Mesenchymal stem cell (in vitro differentiated cells and primary cell): ENCODE results near the gene PRDX5. TPM values are rescaled to one million over a fixed set of nuclear protein-coding genes. Genes with fewer than 3 reads are reported as not detected.

Experiments used
- DNase-seq: peaks from one replicate; pipeline ENCODE4 v3.0.0-alpha.2; 2013
- H2AFZ ChIP-seq: one replicate; pipeline ENCODE4 v1.6.1; 2013; ENCODE audit warnings: low read depth, mild to moderate bottlenecking, control low read depth, inconsistent platforms, low read length, moderate library complexity
- H2AK5ac ChIP-seq: 2 replicates; pipeline ENCODE4 v1.6.1; 2013; ENCODE audit warnings: low read length, moderate library complexity, mild to moderate bottlenecking, inconsistent platforms; ENCODE audit not compliant: severe bottlenecking
- H2BK120ac ChIP-seq: one replicate; pipeline ENCODE4 v1.6.1; 2013; ENCODE audit warnings: low read depth, mild to moderate bottlenecking, inconsistent platforms, low read length, moderate library complexity
- H2BK12ac ChIP-seq, 2 experiments: one replicate each; pipeline ENCODE4 v1.6.1; 2013; ENCODE audit warnings: inconsistent platforms in 2 of 2, low read length in 2 of 2, mild to moderate bottlenecking in 2 of 2, moderate library complexity in 2 of 2, control low read depth in 1 of 2
- H2BK15ac ChIP-seq: one replicate; pipeline ENCODE4 v1.6.1; 2013; ENCODE audit warnings: mild to moderate bottlenecking, low read depth, inconsistent platforms; ENCODE audit not compliant: poor library complexity, severe bottlenecking
- H2BK5ac ChIP-seq: 2 replicates; pipeline ENCODE4 v1.6.1; 2013; ENCODE audit warnings: low read depth, mild to moderate bottlenecking, low read length, control low read depth, inconsistent platforms; ENCODE audit not compliant: poor library complexity, severe bottlenecking
- H3K14ac ChIP-seq, 2 experiments: one replicate each; pipeline ENCODE4 v1.6.1; 2013; ENCODE audit warnings: inconsistent platforms in 2 of 2, low read length in 2 of 2, control low read depth in 1 of 2, mild to moderate bottlenecking in 1 of 2, moderate library complexity in 1 of 2
- H3K18ac ChIP-seq, 2 experiments: one replicate each; pipeline ENCODE4 v1.6.1; 2013; ENCODE audit warnings: inconsistent platforms in 2 of 2, low read length in 2 of 2, control low read depth in 1 of 2, low read depth in 1 of 2, mild to moderate bottlenecking in 1 of 2
- H3K23ac ChIP-seq, 2 experiments: one replicate each; pipeline ENCODE4 v1.6.1; 2013; ENCODE audit warnings: inconsistent platforms in 2 of 2, low read length in 2 of 2, mild to moderate bottlenecking in 2 of 2, moderate library complexity in 2 of 2, control low read depth in 1 of 2
- H3K27ac ChIP-seq: 2 replicates; pipeline ENCODE4 v1.5.1; 2013; ENCODE audit warnings: mild to moderate bottlenecking, moderate library complexity, low read length, control low read depth, inconsistent platforms; ENCODE audit not compliant: poor library complexity, severe bottlenecking
- H3K27me3 ChIP-seq, 2 experiments: 2 replicates each; pipeline versions ENCODE4 v1.6.1 to v1.7.0; 2013; ENCODE audit warnings: low read length in 2 of 2, mild to moderate bottlenecking in 2 of 2, moderate library complexity in 2 of 2, control low read depth in 1 of 2, inconsistent platforms in 1 of 2; ENCODE audit not compliant: control insufficient read depth in 1 of 2, insufficient read depth in 1 of 2
- H3K36me3 ChIP-seq, 2 experiments: 2 replicates each; pipeline versions ENCODE4 v1.6.1 to v1.7.0; 2013; ENCODE audit warnings: low read length in 2 of 2, control low read depth in 1 of 2, inconsistent platforms in 1 of 2, low read depth in 1 of 2, mild to moderate bottlenecking in 1 of 2; ENCODE audit not compliant: insufficient read depth in 2 of 2, control insufficient read depth in 1 of 2
- H3K4ac ChIP-seq, 2 experiments: one replicate each; pipeline ENCODE4 v1.6.1; 2013; ENCODE audit warnings: inconsistent platforms in 2 of 2, low read length in 2 of 2, mild to moderate bottlenecking in 2 of 2, moderate library complexity in 2 of 2, control low read depth in 1 of 2, low read depth in 1 of 2
- H3K4me1 ChIP-seq: 2 replicates; pipeline ENCODE4 v1.6.1; 2013; ENCODE audit warnings: low read depth, low read length, control low read depth; ENCODE audit not compliant: control insufficient read depth, insufficient read depth
- H3K4me2 ChIP-seq: 2 replicates; pipeline ENCODE4 v1.6.1; 2013; ENCODE audit warnings: low read length, mild to moderate bottlenecking, inconsistent platforms; ENCODE audit not compliant: poor library complexity, severe bottlenecking
- H3K4me3 ChIP-seq, 2 experiments: 2 replicates each; pipeline versions ENCODE4 v1.5.1 to v1.7.0; 2013; ENCODE audit warnings: low read length in 2 of 2, mild to moderate bottlenecking in 2 of 2, control low read depth in 1 of 2, low read depth in 1 of 2; ENCODE audit not compliant: insufficient read depth in 1 of 2
- H3K79me1 ChIP-seq: replicated peaks from 2 replicates; pipeline ENCODE4 v1.6.1; 2013; ENCODE audit warnings: mild to moderate bottlenecking, control low read depth, low read length, inconsistent platforms; ENCODE audit not compliant: poor library complexity, severe bottlenecking
- H3K9ac ChIP-seq: 2 replicates; pipeline ENCODE4 v1.7.0; 2013; ENCODE audit warnings: mild to moderate bottlenecking, low read length, moderate library complexity
- H3K9me3 ChIP-seq: 2 replicates; pipeline ENCODE4 v1.7.0; 2013; ENCODE audit warnings: mild to moderate bottlenecking, low read length; ENCODE audit not compliant: control insufficient read depth
- H4K8ac ChIP-seq: one replicate; pipeline ENCODE4 v1.6.1; 2013; ENCODE audit warnings: inconsistent platforms, mild to moderate bottlenecking, low read length, moderate library complexity
- H4K91ac ChIP-seq: one replicate; pipeline ENCODE4 v1.6.1; 2013; ENCODE audit warnings: mild to moderate bottlenecking, low read length, inconsistent platforms
- WGBS: methylation state at CpG from one replicate; pipeline ENCODE4 v1.1.7; 2013; ENCODE audit warnings: mixed read lengths; 5-methylcytosine and 5-hydroxymethylcytosine counted together
- polyA plus RNA-seq, 2 experiments: library from polyadenylated mRNA; stranded (reverse); fragments of 200-250 nt; gene quantifications; one replicate each; pipeline ENCODE4 v1.2.3, GENCODE V29; 2013

PRDX5 gene
- 235 TPM for polyA plus RNA-seq (2013, experiment 1 of 2)
- polyA plus RNA-seq (2013, experiment 2 of 2), result 233 TPM

DNA sequence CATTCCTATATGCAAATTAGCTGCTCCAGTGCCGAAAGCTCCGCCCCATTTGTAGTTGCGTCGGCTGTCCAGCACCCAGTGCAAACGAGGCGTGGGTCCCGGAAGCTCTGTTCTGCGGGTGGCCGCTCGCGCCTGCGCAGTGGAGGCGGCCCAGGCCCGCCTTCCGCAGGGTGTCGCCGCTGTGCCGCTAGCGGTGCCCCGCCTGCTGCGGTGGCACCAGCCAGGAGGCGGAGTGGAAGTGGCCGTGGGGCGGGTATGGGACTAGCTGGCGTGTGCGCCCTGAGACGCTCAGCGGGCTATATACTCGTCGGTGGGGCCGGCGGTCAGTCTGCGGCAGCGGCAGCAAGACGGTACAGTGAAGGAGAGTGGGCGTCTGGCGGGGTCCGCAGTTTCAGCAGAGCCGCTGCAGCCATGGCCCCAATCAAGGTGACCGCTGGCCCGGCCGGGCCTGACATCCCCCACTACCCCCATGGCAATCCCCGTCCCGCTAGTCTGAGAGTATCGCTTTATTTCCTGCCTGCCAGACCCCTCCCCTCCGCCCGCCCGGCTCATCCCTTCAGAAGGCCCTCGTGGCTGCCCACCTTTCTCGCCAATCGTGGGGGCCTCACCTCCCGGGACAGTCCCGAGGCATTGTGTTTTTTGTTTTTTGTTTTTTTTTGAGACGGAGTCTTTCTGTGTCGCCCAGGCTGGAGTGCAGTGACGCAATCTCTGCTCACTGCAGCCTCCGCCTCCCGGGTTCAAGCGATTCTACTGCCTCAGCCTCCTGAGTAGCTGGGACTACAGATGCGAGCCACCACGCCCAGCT, at the start of gene PRDX5:
PRDX5 (plus strand) TSS at position 161 of the 805 bp plus-strand sequence; CDS start at position 256, 95 bp downstream.
- Histone ChIP-seq H2AK5ac (peak within 1 kb of the TSS; percentile 62), H3K4ac (peak within 1 kb of the TSS; percentile 94 to 97), H3K9me3 (no peaks in the 10 kb centered on the region), H3K9ac (peak within 1 kb of the TSS; percentile 98), H2BK15ac (peak within 1 kb of the TSS; percentile 94), H3K23ac (peak within 1 kb of the TSS; percentile 12 to 61), H2BK120ac (peak within 1 kb of the TSS; percentile 86), H3K4me3 (peak within 1 kb of the TSS; percentile 89 to 92), H4K8ac (peak within 1 kb of the TSS; percentile 95), H2AFZ (peak within 1 kb of the TSS; percentile 78), H2BK12ac (peak within 1 kb of the TSS; percentile 18 to 42), H3K18ac (peak within 1 kb of the TSS; percentile 91 to 98), H3K27ac (peak within 1 kb of the TSS; percentile 97), H3K4me2 (peak within 1 kb of the TSS; percentile 74), H2BK5ac (peak within 1 kb of the TSS; percentile 93), H3K4me1 (peaks cover 33% of the 10 kb centered on the region), H4K91ac (peak within 1 kb of the TSS; percentile 96), H3K27me3 (no peaks in the 10 kb centered on the region), H3K79me1 (peaks cover 29% of the 10 kb centered on the region), H3K36me3 (peaks cover 48 to 56% of the 10 kb centered on the region in 2 experiments), H3K14ac (peak within 1 kb of the TSS; percentile 43 to 99)
- under 1% methylated on average over 60 of the region's 61 CpGs for WGBS
- DNase-seq, result peak; percentile 97

- peak overlapping the region in 1 of 2 experiments; percentile 52 for H2BK12ac ChIP-seq
- peak overlapping the region; percentile 82 for H2BK5ac ChIP-seq
- peak overlapping the region; percentile 95 for H2BK15ac ChIP-seq
- peak overlapping the region in 1 of 2 experiments; percentile 92 for H3K23ac ChIP-seq
- H3K79me1 ChIP-seq, result peaks cover 14% of the 10 kb centered on the region
- H3K14ac ChIP-seq, result peak overlapping the region in 1 of 2 experiments; percentile 89
- H2AK5ac ChIP-seq, result peak overlapping the region; percentile 62
- peak overlapping the region; percentile 93 to 97 for H3K4ac ChIP-seq
- H3K36me3 ChIP-seq, result peaks cover 28 to 46% of the 10 kb centered on the region in 2 experiments
- peak overlapping the region; percentile 81 for H3K4me2 ChIP-seq
- H3K9me3 ChIP-seq, result no peaks in the 10 kb centered on the region
- H3K27ac ChIP-seq, result peak overlapping the region; percentile 94
- WGBS, result 2% methylated on average over 34 of the region's 34 CpGs
- peak overlapping the region; percentile 70 to 83 for H3K4me3 ChIP-seq
- H3K9ac ChIP-seq, result peak overlapping the region; percentile 96
- H2BK120ac ChIP-seq, result peak overlapping the region; percentile 90
- H2AFZ ChIP-seq, result peak overlapping the region; percentile 18
- DNase-seq, result peak; percentile 67
- peak overlapping the region; percentile 73 to 89 for H3K18ac ChIP-seq
- H4K91ac ChIP-seq, result peak overlapping the region; percentile 98
- peak overlapping the region; percentile 99 for H4K8ac ChIP-seq
- H3K27me3 ChIP-seq, result no peaks in the 10 kb centered on the region
- peaks cover 25% of the 10 kb centered on the region for H3K4me1 ChIP-seq
Measured at GRCh38 chr11:64268893-64269539, 48.9 kb upstream of the PRDX5 start.

DNA sequence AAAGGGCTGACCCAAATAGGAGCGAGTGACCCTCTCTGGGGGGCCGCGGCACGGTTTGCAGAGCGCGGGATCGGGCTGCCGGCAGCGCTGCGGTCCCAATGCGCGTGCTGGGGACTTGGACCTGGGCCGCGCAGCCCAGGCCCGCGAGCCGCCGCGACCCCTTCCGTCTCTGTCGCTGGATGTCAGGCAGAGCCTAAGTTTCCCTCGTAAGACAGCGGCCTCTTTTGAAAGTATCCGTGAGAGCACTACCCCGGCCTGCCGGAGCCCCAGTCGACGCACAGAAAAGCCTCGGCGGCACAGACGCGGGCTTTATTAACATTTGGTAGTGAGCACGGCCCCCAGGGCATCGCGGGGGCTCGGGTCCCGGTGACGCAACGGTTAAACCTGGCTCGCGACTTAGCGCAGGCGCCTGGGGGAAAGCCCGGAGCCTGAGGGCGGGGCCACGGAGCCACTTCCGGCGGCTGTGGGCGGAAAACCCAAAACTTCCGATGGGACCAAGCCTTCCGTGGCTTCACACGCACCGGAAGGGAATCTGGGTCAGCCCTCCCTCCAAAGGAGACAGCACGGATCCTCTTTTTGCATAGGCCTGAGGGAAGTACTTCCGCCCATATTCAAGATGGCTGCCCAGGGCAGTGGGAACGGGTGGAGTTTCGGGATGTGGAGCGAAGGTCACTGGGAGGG, 48.2 kb upstream of the PRDX5 start:
- WGBS, result under 1% methylated on average over 58 of the region's 58 CpGs
- Histone ChIP-seq H2BK5ac (peak overlapping the region; percentile 82), H3K9me3 (no peaks in the 10 kb centered on the region), H2BK12ac (peak overlapping the region in 1 of 2 experiments; percentile 52), H2BK120ac (peak overlapping the region; percentile 90), H3K27ac (peak overlapping the region; percentile 99), H3K9ac (peak overlapping the region; percentile 96), H3K27me3 (no peaks in the 10 kb centered on the region), H3K23ac (peak overlapping the region; percentile 37 to 92), H4K91ac (peak overlapping the region; percentile 98), H3K36me3 (peaks cover 21 to 39% of the 10 kb centered on the region in 2 experiments), H2BK15ac (peak overlapping the region; percentile 95), H3K4me1 (peaks cover 22% of the 10 kb centered on the region), H2AFZ (peak overlapping the region; percentile 18), H2AK5ac (no peak overlapping the region), H3K18ac (peak overlapping the region; percentile 73 to 89), H3K4me3 (peak overlapping the region; percentile 76 to 83), H3K4ac (peak overlapping the region; percentile 93 to 97), H3K14ac (peak overlapping the region in 1 of 2 experiments; percentile 89), H4K8ac (peak overlapping the region; percentile 99), H3K4me2 (peak overlapping the region; percentile 81), H3K79me1 (peaks cover 13% of the 10 kb centered on the region)
- peak; percentile 100 for DNase-seq
